Caco-2 (cell line): ENCODE measurements around the gene PPP1R3D. TPM values are rescaled to one million over a fixed set of nuclear protein-coding genes. Genes with fewer than 3 reads are reported as not detected.

Experiments used
- BruUV-seq: library from RNA; stranded (reverse); fragments of 400-500 nt; replicated peaks from 2 replicates; lab custom pipeline; 2021; lab: Mats Ljungman, UMichigan
- CTCF ChIA-PET: fragments of 300-600 bp; sonication (Branson Sonifier 250); formaldehyde crosslinking; loops from one replicate; lab custom pipeline; 2022; ENCODE audit warnings: antibody characterized with exemption; lab: Charles Lee
- POLR2A ChIA-PET: fragments of 300-600 bp; sonication (Branson Sonifier 250); formaldehyde crosslinking; loops from one replicate; lab custom pipeline; 2022; ENCODE audit warnings: antibody characterized with exemption; lab: Charles Lee
- DNase-seq, 2 experiments: peaks; one replicate each; pipeline versions ENCODE4 v3.0.0 to v3.0.0-alpha.2; 2020 to 2022
- H3K27me3 ChIP-seq: replicated peaks from 2 replicates; pipeline ENCODE4 v1.6.0; 2011; ENCODE audit warnings: low read length; ENCODE audit not compliant: control insufficient read depth, insufficient read depth
- H3K36me3 ChIP-seq: 2 replicates; pipeline ENCODE4 v1.5.1; 2011; ENCODE audit warnings: low read length; ENCODE audit not compliant: control insufficient read depth, insufficient read depth
- H3K4me1 ChIP-seq: fragments of 250-450 bp; sonication (Bioruptor Pico); 2 replicates; pipeline ENCODE4 v1.5.1; 2020; ENCODE audit warnings: mild to moderate bottlenecking
- H3K4me3 ChIP-seq: 2 replicates; pipeline ENCODE4 v1.5.1; 2011; ENCODE audit warnings: low read depth, mild to moderate bottlenecking, control low read depth, low read length
- H3K9me3 ChIP-seq: fragments of 250-450 bp; sonication (Bioruptor Pico); 2 replicates; pipeline ENCODE4 v1.5.1; 2020; ENCODE audit warnings: mild to moderate bottlenecking, moderate library complexity
- H3K27ac Mint-ChIP-seq: one replicate; pipeline ENCODE4 v1.8.0; 2022; ENCODE audit warnings: mixed read lengths; ENCODE audit not compliant: unreplicated experiment
- H3K27me3 Mint-ChIP-seq: one replicate; pipeline ENCODE4 v1.8.0; 2022; ENCODE audit warnings: mixed read lengths; ENCODE audit not compliant: insufficient read depth, unreplicated experiment
- H3K36me3 Mint-ChIP-seq: one replicate; pipeline ENCODE4 v1.8.0; 2022; ENCODE audit warnings: mild to moderate bottlenecking, mixed read lengths; ENCODE audit not compliant: insufficient read depth, unreplicated experiment
- H3K4me1 Mint-ChIP-seq: one replicate; pipeline ENCODE4 v1.8.0; 2022; ENCODE audit warnings: low read depth, mixed read lengths; ENCODE audit not compliant: unreplicated experiment
- H3K4me3 Mint-ChIP-seq: one replicate; pipeline ENCODE4 v1.8.0; 2022; ENCODE audit warnings: mild to moderate bottlenecking, moderate library complexity, mixed read lengths; ENCODE audit not compliant: unreplicated experiment
- H3K9me3 Mint-ChIP-seq: one replicate; pipeline ENCODE4 v1.8.0; 2022; ENCODE audit warnings: mixed read lengths; ENCODE audit not compliant: unreplicated experiment
- CTCF ChIP-seq, 2 experiments: fragments of 200-600 bp in 1 of 2; IDR thresholded peaks; 1 replicate in 1 of 2; 2 replicates in 1 of 2; pipeline versions ENCODE4 v1.5.1 to v1.8.0; 2011 to 2022; ENCODE audit warnings: antibody characterized with exemption in 1 of 2, control low read depth in 1 of 2, inconsistent platforms in 1 of 2, low read depth in 1 of 2, low read length in 1 of 2, mild to moderate bottlenecking in 1 of 2, moderate library complexity in 1 of 2; ENCODE audit not compliant: insufficient read depth in 1 of 2, severe bottlenecking in 1 of 2, unreplicated experiment in 1 of 2
- intact Hi-C: fragments of 100-400 bp; cut with micrococcal nuclease; formaldehyde crosslinking; loops from one replicate; pipeline ENCODE4 v1.10.0; 2022; ENCODE audit not compliant: unreplicated experiment
- total RNA-seq: library from RNA; stranded (reverse); gene quantifications from 2 replicates; pipeline ENCODE4 v1.2.3, GENCODE V29; 2022

Gene PPP1R3D
- total RNA-seq, 1 experiment from 2014 or later: 10.4 TPM

GRCh38 chr20:59923514-59923913 lies 16.6 kb downstream of the PPP1R3D start:
- H3K9me3 Mint-ChIP-seq: no peaks in the 10 kb centered on the region
- no peak for TF ChIP-seq CTCF (IDR thresholded peaks at IDR 0.05; ENCODE audit: insufficient read depth in 1 of 2, low read depth in 1 of 2, low read length in 1 of 2, severe bottlenecking in 1 of 2, unreplicated experiment in 1 of 2)
- Histone ChIP-seq H3K4me1 (peaks cover 16% of the 10 kb centered on the region), H3K9me3 (no peaks in the 10 kb centered on the region), H3K27me3 (no peaks in the 10 kb centered on the region), H3K4me3 (no peak overlapping the region), H3K36me3 (no peaks in the 10 kb centered on the region)
- H3K4me3 Mint-ChIP-seq: no peak overlapping the region
- DNase-seq: no peak
- ChIA-PET POLR2A (no interaction called here), CTCF (interaction anchor here (0.8 to 1.0 kb wide), 2 partner anchors 10 to 17 kb away, joined by 3 read pairs; partner anchors contain the start of genes FAM217B, PPP1R3D and SYCP2)
- no TSS peak for BruUV-seq
- H3K36me3 Mint-ChIP-seq: no peaks in the 10 kb centered on the region
- H3K27me3 Mint-ChIP-seq: no peaks in the 10 kb centered on the region
- no peak overlapping the region for H3K27ac Mint-ChIP-seq
- H3K4me1 Mint-ChIP-seq: peaks cover 7% of the 10 kb centered on the region
- intact Hi-C loops: no loop called here

GRCh38 chr20:59920944-59921343 lies 19.2 kb downstream of the PPP1R3D start:
- BruUV-seq: no TSS peak
- no peaks in the 10 kb centered on the region for H3K9me3 Mint-ChIP-seq

GRCh38 chr20:59912609-59913008 lies 27.5 kb downstream of the PPP1R3D start:
- no peak for DNase-seq
- CTCF ChIA-PET: no interaction called here
- POLR2A ChIA-PET: no interaction called here
- H3K36me3 ChIP-seq: no peaks in the 10 kb centered on the region
- Mint-ChIP-seq H3K4me3 (no peak overlapping the region), H3K36me3 (peaks cover 19% of the 10 kb centered on the region), H3K27ac (no peak overlapping the region), H3K9me3 (no peaks in the 10 kb centered on the region), H3K27me3 (no peaks in the 10 kb centered on the region), H3K4me1 (no peaks in the 10 kb centered on the region)
- intact Hi-C loops: no loop called here
- H3K4me1 ChIP-seq: no peaks in the 10 kb centered on the region
- H3K9me3 ChIP-seq: no peaks in the 10 kb centered on the region
- H3K4me3 ChIP-seq: no peak overlapping the region
- no peaks in the 10 kb centered on the region for H3K27me3 ChIP-seq
- no peak for TF ChIP-seq CTCF (IDR thresholded peaks at IDR 0.05; ENCODE audit: insufficient read depth in 1 of 2, low read depth in 1 of 2, low read length in 1 of 2, severe bottlenecking in 1 of 2, unreplicated experiment in 1 of 2)
- no TSS peak for BruUV-seq

More at GRCh38 chr20:59920944-59921343, 19.2 kb downstream of the PPP1R3D start:
- Mint-ChIP-seq H3K4me1 (peaks cover 2% of the 10 kb centered on the region), H3K36me3 (peaks cover 16% of the 10 kb centered on the region), H3K27ac (no peak overlapping the region), H3K27me3 (no peaks in the 10 kb centered on the region), H3K4me3 (no peak overlapping the region)
- intact Hi-C loops: no loop called here
- H3K27me3 ChIP-seq: no peaks in the 10 kb centered on the region
- H3K4me3 ChIP-seq: no peak overlapping the region
- no peak for DNase-seq
- no peaks in the 10 kb centered on the region for H3K36me3 ChIP-seq
- no peak for TF ChIP-seq CTCF (IDR thresholded peaks at IDR 0.05; ENCODE audit: insufficient read depth in 1 of 2, low read depth in 1 of 2, low read length in 1 of 2, severe bottlenecking in 1 of 2, unreplicated experiment in 1 of 2)
- peaks cover 6% of the 10 kb centered on the region; the same call in 1 of the 2 replicates for H3K4me1 ChIP-seq
- ChIA-PET POLR2A (interaction anchor here (1.0 kb wide), 1 partner anchor 20 kb away, joined by 5 read pairs; the partner anchor contains the start of genes FAM217B and PPP1R3D), CTCF (no interaction called here)
- H3K9me3 ChIP-seq: no peaks in the 10 kb centered on the region
